ENCODE data around the gene SLC25A25. TPM values are rescaled to one million over a fixed set of nuclear protein-coding genes. Genes with fewer than 3 reads are reported as not detected.
A peak's percentile ranks its signal among the peaks of the same experiment; 100 is the strongest.
"Not testable (repeated sequence)": the region's sequence is repeated elsewhere in the genome, so short reads cannot be mapped to it uniquely, and the experiment has no call there.

Gene SLC25A25
- polyA plus RNA-seq, 6 donors from 2014 or later = 1.6 to 15.8 (median 9.0) TPM

GRCh38 chr9:128127568-128127989 lies 59.5 kb downstream of the SLC25A25 start, which contains the start of gene PTGES2:
PTGES2 (minus strand) TSS chr9:128127729; CDS start chr9:128127717, 12 bp downstream.
- Mint-ChIP-seq H3K27ac (peak within 1 kb of the TSS; percentile 98 to 100 (median 100)), H3K36me3 (no peaks in the 10 kb centered on the region), H3K4me1 (peaks cover 26 to 35% (median 27%) of the 10 kb centered on the region in 3 donors), H3K27me3 (peaks cover 0 to 4% (median 2%) of the 10 kb centered on the region in 3 donors), H3K9me3 (no peaks in the 10 kb centered on the region), H3K4me3 (peak within 1 kb of the TSS; percentile 93 to 100 (median 98))
- ATAC-seq (ENCODE audit: low read depth in 2 of 2) = peak; percentile 73
- peak; percentile 87 for DNase-seq

DNA sequence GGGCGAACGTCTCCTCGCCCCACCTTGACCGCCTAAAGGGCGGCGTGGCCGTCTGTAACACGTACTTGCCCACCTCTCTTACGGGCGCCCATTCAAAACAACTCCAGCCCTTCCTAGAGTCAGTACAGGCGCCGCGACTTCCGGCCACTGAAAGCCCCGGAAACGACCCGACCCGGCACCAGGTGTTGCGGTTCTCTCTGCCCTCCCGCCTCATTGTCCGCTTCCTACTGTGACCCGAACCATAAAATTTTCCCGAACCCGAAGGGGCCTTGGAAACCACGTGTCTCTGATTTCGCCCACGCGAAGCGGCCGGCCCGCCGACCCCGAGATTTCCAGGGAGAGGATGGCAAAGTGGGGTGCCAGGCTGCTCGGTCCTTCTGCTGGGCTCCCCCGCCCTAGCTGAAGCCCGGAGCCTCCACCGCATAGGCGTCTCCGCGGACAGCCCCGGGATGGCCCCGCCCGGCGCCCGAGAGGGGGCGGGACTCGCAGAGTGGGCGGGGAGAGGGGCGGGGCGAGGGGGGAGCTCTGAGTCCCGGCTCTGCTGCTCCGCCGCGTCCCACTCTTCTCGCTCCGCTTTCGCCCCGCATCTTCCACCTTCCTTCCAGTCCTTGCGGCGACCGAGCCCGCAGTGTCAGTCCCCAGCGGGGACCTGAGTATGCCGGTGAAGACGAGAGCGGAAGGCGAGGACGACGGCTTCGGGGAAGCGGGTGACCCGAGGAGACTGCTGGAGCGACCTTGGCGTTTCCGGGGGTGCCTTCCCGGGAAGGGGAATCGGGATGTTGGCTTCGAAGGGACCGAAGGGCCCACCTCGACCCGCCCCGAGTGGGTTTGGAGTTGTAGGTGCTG lies 60.2 kb downstream of the SLC25A25 start:
- Mint-ChIP-seq H3K4me3 (peak overlapping the region; percentile 93 to 100 (median 98)), H3K4me1 (peaks cover 26 to 35% (median 27%) of the 10 kb centered on the region in 3 donors)

GRCh38 chr9:128128836-128129590 lies 61.0 kb downstream of the SLC25A25 start:
- H3K27me3 Mint-ChIP-seq = peaks cover 5 to 19% (median 11%) of the 10 kb centered on the region in 3 donors
- H3K36me3 Mint-ChIP-seq = no peaks in the 10 kb centered on the region
- H3K4me3 Mint-ChIP-seq = peak overlapping the region; percentile 93 to 100 (median 98)
- H3K4me1 Mint-ChIP-seq = peaks cover 26 to 35% (median 27%) of the 10 kb centered on the region in 3 donors
- DNase-seq (no peak), ATAC-seq (ENCODE audit: low read depth in 2 of 2) (no peak)
- H3K27ac Mint-ChIP-seq = peak overlapping the region; percentile 71 to 100 (median 99)
- no peaks in the 10 kb centered on the region for H3K9me3 Mint-ChIP-seq

More for the DNA sequence above, 60.2 kb downstream of the SLC25A25 start:
- Mint-ChIP-seq H3K27ac (peak overlapping the region; percentile 98 to 100 (median 100)), H3K27me3 (peaks cover 4 to 11% (median 8%) of the 10 kb centered on the region in 3 donors), H3K9me3 (no peaks in the 10 kb centered on the region), H3K36me3 (no peaks in the 10 kb centered on the region)
- ATAC-seq (ENCODE audit: low read depth in 2 of 2) (peak; percentile 76 to 77), DNase-seq (peak; percentile 92)

- ATAC-seq (ENCODE audit: low read depth in 2 of 2) = not testable (repeated sequence)
- H3K27ac Mint-ChIP-seq = peak overlapping the region in 3 of 6 donors; percentile 22 to 62 (median 38)
Measured at GRCh38 chr9:128129976-128130590, 62.1 kb downstream of the SLC25A25 start.

GRCh38 chr9:128130651-128131050 lies 62.6 kb downstream of the SLC25A25 start:
- H3K36me3 Mint-ChIP-seq; ATAC-seq (ENCODE audit: low read depth in 2 of 2); H3K27ac Mint-ChIP-seq; DNase-seq; H3K9me3 Mint-ChIP-seq: not testable (repeated sequence)
- Mint-ChIP-seq H3K4me1 (peaks cover 18 to 24% (median 19%) of the 10 kb centered on the region in 3 donors), H3K27me3 (peaks cover 5 to 21% (median 14%) of the 10 kb centered on the region in 3 donors), H3K4me3 (peak overlapping the region in 1 of 8 donors; percentile 98)

More at GRCh38 chr9:128129976-128130590, 62.1 kb downstream of the SLC25A25 start:
- Mint-ChIP-seq H3K4me3 (peak overlapping the region; percentile 41 to 100 (median 79)), H3K4me1 (peaks cover 23 to 29% (median 24%) of the 10 kb centered on the region in 3 donors), H3K27me3 (peaks cover 5 to 20% (median 11%) of the 10 kb centered on the region in 3 donors)
- H3K36me3 Mint-ChIP-seq, H3K9me3 Mint-ChIP-seq: not testable (repeated sequence)
- peak; percentile 46 for DNase-seq

- not testable (repeated sequence) for H3K4me3 Mint-ChIP-seq; H3K27ac Mint-ChIP-seq; H3K36me3 Mint-ChIP-seq; ATAC-seq (ENCODE audit: low read depth in 2 of 2); H3K9me3 Mint-ChIP-seq; DNase-seq
- H3K27me3 Mint-ChIP-seq = peaks cover 5 to 27% (median 19%) of the 10 kb centered on the region in 3 donors
- peaks cover 11 to 17% (median 12%) of the 10 kb centered on the region in 3 donors for H3K4me1 Mint-ChIP-seq
Measured at GRCh38 chr9:128131346-128131745, 63.3 kb downstream of the SLC25A25 start.

DNA sequence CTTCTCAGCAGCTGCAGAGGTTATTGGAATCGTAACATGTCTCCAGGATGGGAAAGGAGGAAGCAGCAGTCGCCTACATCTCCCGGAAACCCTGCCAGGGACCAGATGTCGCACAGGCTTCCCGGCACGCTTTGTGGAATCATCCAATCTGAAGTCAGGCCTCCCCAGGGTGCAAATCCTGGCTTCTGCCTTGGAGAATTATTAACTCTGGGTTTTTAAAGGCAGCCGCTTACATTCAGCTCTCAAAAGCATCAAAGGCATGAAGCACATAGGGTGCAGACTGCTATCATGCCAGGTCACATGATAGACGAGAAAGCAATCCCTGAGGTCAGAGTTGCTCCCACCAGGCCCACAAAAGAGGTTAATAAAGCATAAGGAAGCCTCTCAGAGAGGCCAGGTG lies 64.1 kb downstream of the SLC25A25 start:
- not testable (repeated sequence) for H3K4me3 Mint-ChIP-seq; H3K36me3 Mint-ChIP-seq; ATAC-seq (ENCODE audit: low read depth in 2 of 2); DNase-seq; H3K9me3 Mint-ChIP-seq; H3K27ac Mint-ChIP-seq
- Mint-ChIP-seq H3K4me1 (peaks cover 11 to 16% (median 16%) of the 10 kb centered on the region in 3 donors), H3K27me3 (peaks cover 5 to 34% (median 25%) of the 10 kb centered on the region in 3 donors)

DNA sequence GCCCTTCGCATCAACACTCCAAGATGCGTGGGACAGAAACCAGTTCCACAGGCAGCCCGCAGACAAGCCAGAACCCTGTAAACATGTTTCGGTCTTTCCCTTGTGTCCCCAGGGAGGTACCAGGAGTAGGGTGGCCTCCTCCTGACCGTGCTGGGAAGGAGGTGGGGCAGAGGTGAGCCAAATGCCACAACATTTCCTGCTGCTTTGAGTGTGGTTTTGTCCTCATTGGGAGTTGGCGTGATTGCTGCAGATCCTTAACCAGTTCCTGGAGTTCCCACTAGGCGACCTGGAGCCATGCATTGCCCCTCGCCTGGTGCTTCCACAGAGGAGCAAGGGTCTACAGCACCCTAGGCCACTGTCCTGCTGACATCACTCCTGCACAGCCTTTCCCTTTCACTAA lies 67.5 kb downstream of the SLC25A25 start:
- DNase-seq; H3K4me3 Mint-ChIP-seq; ATAC-seq (ENCODE audit: low read depth in 2 of 2); H3K4me1 Mint-ChIP-seq; H3K9me3 Mint-ChIP-seq; H3K36me3 Mint-ChIP-seq: not testable (repeated sequence)
- peak overlapping the region in 1 of 6 donors; percentile 10 for H3K27ac Mint-ChIP-seq
- peaks cover 5 to 42% (median 35%) of the 10 kb centered on the region in 3 donors for H3K27me3 Mint-ChIP-seq

DNA sequence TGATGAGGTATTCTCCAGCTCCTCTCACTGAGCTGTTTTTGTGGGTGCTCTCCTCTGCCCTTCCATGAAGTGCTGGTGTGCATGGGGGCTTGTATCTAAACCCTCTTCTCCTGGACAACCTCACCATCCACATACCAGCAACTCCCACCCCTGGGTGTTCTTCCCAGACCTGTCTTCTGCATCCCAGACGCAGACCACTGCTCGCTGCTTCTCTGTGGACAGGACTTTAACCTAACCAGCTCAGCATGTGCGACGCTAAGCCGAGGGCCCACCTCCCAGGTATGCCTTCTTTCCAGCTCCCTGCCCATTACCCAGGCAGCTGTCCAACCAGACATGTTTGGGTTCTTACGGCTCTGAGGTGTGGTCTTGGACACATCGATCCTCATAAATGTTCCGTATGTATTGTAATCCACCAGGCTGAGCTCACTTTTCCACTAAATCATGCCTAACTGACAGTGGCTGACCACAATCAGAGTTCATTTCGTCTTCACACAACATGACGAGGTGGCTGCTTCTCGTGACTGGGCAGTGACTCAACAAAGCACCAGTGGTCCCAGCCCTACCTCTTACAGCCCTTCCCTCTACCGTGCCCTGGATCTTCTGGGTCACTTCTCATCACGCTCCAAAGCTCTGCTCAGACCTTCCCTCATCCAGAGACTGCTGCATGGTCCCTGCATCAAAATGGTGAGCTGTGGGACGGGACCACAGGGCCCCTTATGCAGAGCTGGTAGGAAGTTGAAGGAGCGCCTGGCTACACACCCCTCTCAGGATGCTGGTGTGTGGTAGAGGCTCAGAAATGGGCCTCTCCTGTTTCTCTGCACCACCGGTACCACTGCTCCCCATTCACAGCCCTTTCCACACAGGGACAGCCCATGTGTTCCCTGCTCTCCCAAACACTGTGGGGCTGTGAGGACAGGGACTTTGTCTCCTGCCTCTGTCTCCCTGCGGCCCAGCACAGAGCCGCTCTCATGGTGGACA lies 69.1 kb downstream of the SLC25A25 start:
- Mint-ChIP-seq H3K27ac (no peak overlapping the region), H3K27me3 (peaks cover 5 to 46% (median 35%) of the 10 kb centered on the region in 3 donors), H3K4me3 (peak overlapping the region in 1 of 8 donors; percentile 64), H3K4me1 (peaks cover 0 to 8% (median 0%) of the 10 kb centered on the region in 3 donors), H3K36me3 (peaks cover 0 to 5% of the 10 kb centered on the region in 2 donors), H3K9me3 (no peaks in the 10 kb centered on the region)
- ATAC-seq (ENCODE audit: low read depth in 2 of 2) (no peak), DNase-seq (no peak)

DNA sequence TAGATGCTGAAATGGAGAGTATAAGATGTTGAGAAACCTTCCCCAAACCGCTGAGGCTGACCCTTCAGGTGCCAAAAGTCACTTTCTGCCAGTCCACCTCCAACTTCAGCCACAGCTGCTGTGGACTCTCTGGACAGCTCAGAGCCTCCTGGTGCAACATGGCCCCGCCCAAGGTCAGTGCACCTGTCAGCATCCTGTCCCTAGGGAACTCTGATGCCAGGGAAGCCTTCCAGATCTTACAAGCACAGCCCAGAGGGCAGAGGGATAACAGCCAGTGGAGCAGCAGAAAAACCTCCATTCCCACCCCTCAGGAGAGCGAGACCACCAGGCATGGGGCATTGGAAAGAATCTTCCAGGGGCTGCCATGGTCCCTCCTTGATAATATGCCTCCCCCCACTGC lies 70.0 kb downstream of the SLC25A25 start:
- ATAC-seq (ENCODE audit: low read depth in 2 of 2) (no peak), DNase-seq (no peak)
- Mint-ChIP-seq H3K4me3 (no peak overlapping the region), H3K27ac (no peak overlapping the region), H3K27me3 (peaks cover 3 to 40% (median 28%) of the 10 kb centered on the region in 3 donors), H3K4me1 (peaks cover 0 to 9% (median 0%) of the 10 kb centered on the region in 3 donors), H3K9me3 (no peaks in the 10 kb centered on the region), H3K36me3 (peaks cover 0 to 5% of the 10 kb centered on the region in 2 donors)

DNA sequence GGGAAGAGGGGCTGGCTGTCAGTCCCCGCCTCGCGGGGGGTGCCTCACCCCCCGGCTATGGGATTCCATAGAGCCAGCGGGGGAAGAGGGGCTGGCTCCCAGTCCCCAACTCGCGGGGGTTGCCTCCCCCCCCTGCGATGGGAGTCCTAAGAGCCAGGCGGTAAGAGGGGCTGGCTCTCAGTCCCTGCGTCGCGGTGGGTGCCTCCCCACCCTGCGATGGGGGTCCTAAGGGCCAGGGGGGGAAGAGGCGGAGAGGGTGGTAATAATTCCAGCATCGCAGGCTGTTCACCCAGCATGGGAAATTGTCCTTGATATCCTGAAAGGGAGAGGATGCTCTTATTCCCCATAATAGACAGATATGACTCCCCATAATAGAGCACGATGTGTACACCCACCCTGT lies 71.6 kb downstream of the SLC25A25 start:
- Mint-ChIP-seq H3K36me3 (peaks cover 0 to 5% of the 10 kb centered on the region in 2 donors), H3K4me1 (peaks cover 0 to 9% (median 0%) of the 10 kb centered on the region in 3 donors), H3K27me3 (peaks cover 0 to 29% (median 24%) of the 10 kb centered on the region in 3 donors), H3K27ac (no peak overlapping the region), H3K4me3 (no peak overlapping the region), H3K9me3 (no peaks in the 10 kb centered on the region)
- DNase-seq (no peak), ATAC-seq (ENCODE audit: low read depth in 2 of 2) (no peak)

DNA sequence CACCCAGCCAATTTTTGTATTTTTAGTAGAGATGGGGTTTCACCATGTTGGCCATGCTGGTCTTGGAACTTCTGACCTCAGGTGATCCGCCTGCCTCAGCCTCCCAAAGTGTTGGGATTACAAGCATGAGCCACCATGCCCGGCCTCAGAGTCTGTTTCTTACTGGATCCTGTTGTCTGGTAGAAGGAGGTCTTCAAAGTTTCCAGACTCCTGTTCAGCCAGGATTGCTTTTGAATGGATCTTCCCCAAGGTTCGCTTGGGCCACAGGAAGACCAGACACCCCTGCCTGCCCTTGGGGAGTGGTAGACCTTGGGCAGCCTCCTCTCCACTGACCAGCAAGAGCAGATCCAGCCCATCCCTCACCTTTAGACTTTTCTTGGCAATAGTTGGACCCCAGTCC lies 73.6 kb downstream of the SLC25A25 start:
- H3K27me3 Mint-ChIP-seq = peaks cover 0 to 21% (median 15%) of the 10 kb centered on the region in 3 donors
- peak overlapping the region in 1 of 6 donors; percentile 64 for H3K27ac Mint-ChIP-seq
- DNase-seq (no peak), ATAC-seq (ENCODE audit: low read depth in 2 of 2) (no peak)
- no peak overlapping the region for H3K4me3 Mint-ChIP-seq
- H3K4me1 Mint-ChIP-seq = peaks cover 0 to 9% (median 0%) of the 10 kb centered on the region in 3 donors
- H3K36me3 Mint-ChIP-seq = peaks cover 0 to 5% of the 10 kb centered on the region in 2 donors
- no peaks in the 10 kb centered on the region for H3K9me3 Mint-ChIP-seq
